Thymus (tissue), 11 donors: ENCODE data around the gene MCF2. TPM values are rescaled to one million over a fixed set of nuclear protein-coding genes. Genes with fewer than 3 reads are reported as not detected.

Source experiments
- DNase-seq, 9 donors: peaks; one replicate each; pipeline ENCODE4 v3.0.0-alpha.2; 2013; ENCODE audit warnings: low spot score in 9 of 9, low read depth in 6 of 9, missing footprints in 1 of 9
- H3K27ac ChIP-seq, 2 donors: one replicate each; pipeline ENCODE4 v1.5.1; 2013; ENCODE audit warnings: control low read depth in 1 of 2, low read depth in 1 of 2, low read length in 1 of 2, mild to moderate bottlenecking in 1 of 2, moderate library complexity in 1 of 2
- H3K27me3 ChIP-seq, 2 donors: one replicate each; pipeline ENCODE4 v1.5.1; 2013; ENCODE audit warnings: low read length in 1 of 2; ENCODE audit not compliant: control insufficient read depth in 2 of 2, insufficient read depth in 1 of 2
- H3K36me3 ChIP-seq, 2 donors: one replicate each; pipeline ENCODE4 v1.5.1; 2013; ENCODE audit warnings: low read length in 1 of 2, mild to moderate bottlenecking in 1 of 2, moderate library complexity in 1 of 2; ENCODE audit not compliant: control insufficient read depth in 2 of 2, insufficient read depth in 2 of 2
- H3K4me1 ChIP-seq, 2 donors: one replicate each; pipeline ENCODE4 v1.5.1; 2013; ENCODE audit warnings: low read length in 2 of 2; ENCODE audit not compliant: control insufficient read depth in 2 of 2, insufficient read depth in 2 of 2
- H3K4me3 ChIP-seq, 2 donors: one replicate each; pipeline ENCODE4 v1.5.1; 2013; ENCODE audit warnings: low read length in 2 of 2, control low read depth in 1 of 2, mild to moderate bottlenecking in 1 of 2
- H3K9me3 ChIP-seq, 2 donors: one replicate each; pipeline ENCODE4 v1.5.1; 2013; ENCODE audit warnings: low read length in 1 of 2, mild to moderate bottlenecking in 1 of 2; ENCODE audit not compliant: control insufficient read depth in 2 of 2, insufficient read depth in 1 of 2
- WGBS: extraction: QIAGEN DNeasy Blood & Tissue Kit; methylation state at CpG from one replicate; pipeline ENCODE4 v1.1.7; 2013; 5-methylcytosine and 5-hydroxymethylcytosine counted together
- polyA plus RNA-seq: library from polyadenylated mRNA; stranded (reverse); fragments of 200-250 nt; gene quantifications from one replicate; pipeline ENCODE4 v1.2.3, GENCODE V29; 2013
- total RNA-seq: library from RNA; stranded (reverse); fragments of 120-200 nt; gene quantifications from one replicate; pipeline ENCODE4 v1.2.4, GENCODE V29; 2013
- donor health status: healthy.

MCF2 gene
- total and polyA plus RNA-seq, 2 donors = 0.33 to 2.0 TPM

- 95% methylated on average over 4 of the region's 4 CpGs for WGBS
- no peak for DNase-seq
Measured at GRCh38 chrX:139532834-139533233, 175.1 kb downstream of the MCF2 start.

More at GRCh38 chrX:139532834-139533233, 175.1 kb downstream of the MCF2 start:
- H3K27me3 ChIP-seq = no peaks in the 10 kb centered on the region
- H3K4me1 ChIP-seq = no peaks in the 10 kb centered on the region
- H3K9me3 ChIP-seq = no peaks in the 10 kb centered on the region
- H3K27ac ChIP-seq = no peak overlapping the region
- H3K36me3 ChIP-seq = no peaks in the 10 kb centered on the region
- H3K4me3 ChIP-seq = no peak overlapping the region

Other genes with a start within 250 kb of the MCF2 start
- not detected for gene F9, start 177.4 kb downstream of the MCF2 start, total RNA-seq
- gene F9, start 177.4 kb downstream of the MCF2 start, polyA plus RNA-seq = not detected
- gene ATP11C, start 224.9 kb upstream of the MCF2 start, total RNA-seq = 21.6 TPM
- gene ATP11C, start 224.9 kb upstream of the MCF2 start, polyA plus RNA-seq = 14.6 TPM